ENCODE results near the gene PLCG2.
A peak's percentile ranks its signal among the peaks of the same experiment; 100 is the strongest.

PLCG2 gene

DNA sequence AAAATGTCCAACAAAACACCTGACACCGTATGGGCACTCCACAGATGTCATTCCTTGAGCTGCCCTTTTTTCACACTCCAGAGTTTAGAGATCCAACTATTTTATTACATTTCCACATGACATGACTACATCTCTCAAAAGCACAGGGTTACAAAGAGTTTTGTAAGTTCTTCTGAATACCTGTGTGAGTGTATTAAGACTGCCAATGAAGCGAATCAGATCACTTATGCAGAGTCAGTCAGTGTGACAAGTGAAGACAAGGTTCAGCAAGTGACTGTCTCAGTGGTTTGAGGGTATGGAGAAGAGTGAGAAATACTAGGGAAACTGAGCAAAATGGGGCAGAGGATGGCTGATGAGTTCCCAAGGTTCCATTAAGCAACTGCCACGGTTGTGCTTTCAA lies 223.7 kb downstream of the PLCG2 start:
- H2BK120ac ChIP-seq (ENCODE audit: low read depth, low read length) = no peak overlapping the region
- no peak overlapping the region for H2AK5ac ChIP-seq (ENCODE audit: low read depth, low read length)
- H4K8ac ChIP-seq (ENCODE audit: low read depth, low read length) = no peak overlapping the region
- no peak overlapping the region for H4K91ac ChIP-seq (ENCODE audit: low read depth, low read length, poor library complexity)
- H3K27me3 ChIP-seq (ENCODE audit: control insufficient read depth in 3 of 3, insufficient read depth in 3 of 3, low read depth in 1 of 3, low read length in 3 of 3) = no peaks in the 10 kb centered on the region
- H3K79me1 ChIP-seq (ENCODE audit: low read depth, low read length) = no peaks in the 10 kb centered on the region
- H3K4me3 ChIP-seq (ENCODE audit: low read length in 2 of 2) = no peak overlapping the region
- no peak overlapping the region for H2BK15ac ChIP-seq (ENCODE audit: low read length)
- peaks cover 0 to 4% of the 10 kb centered on the region in 2 donors for H3K9me3 ChIP-seq (replicated peaks in 1 of 2; ENCODE audit: control insufficient read depth in 2 of 2, insufficient read depth in 1 of 2, low read depth in 1 of 2, low read length in 2 of 2)
- H3K14ac ChIP-seq (ENCODE audit: low read length) = no peak overlapping the region
- no peak overlapping the region for H3K4me2 ChIP-seq (ENCODE audit: insufficient read depth, low read length, poor library complexity, severe bottlenecking)
- no peak overlapping the region for H3K18ac ChIP-seq (ENCODE audit: low read length)
- H3K4me1 ChIP-seq (ENCODE audit: control insufficient read depth in 2 of 2, insufficient read depth in 1 of 2, low read depth in 1 of 2, low read length in 2 of 2) = no peaks in the 10 kb centered on the region
- H2AFZ ChIP-seq (ENCODE audit: low read length) = no peak overlapping the region
- H3K36me3 ChIP-seq (replicated peaks in 1 of 2; ENCODE audit: control insufficient read depth in 2 of 2, insufficient read depth in 2 of 2, low read length in 2 of 2) = no peaks in the 10 kb centered on the region
- H2BK12ac ChIP-seq (ENCODE audit: low read length) = no peak overlapping the region
- no peak for DNase-seq (ENCODE audit: low spot score)
- no peak overlapping the region for H2BK5ac ChIP-seq (ENCODE audit: low read length)
- H3K27ac ChIP-seq (replicated peaks; ENCODE audit: low read length) = no peak overlapping the region
- no peak overlapping the region for H3K4ac ChIP-seq (ENCODE audit: low read length)
- no peak overlapping the region for H3K9ac ChIP-seq (ENCODE audit: low read depth, low read length, poor library complexity)
- no CpG with 5 or more reads among the region's 3 CpGs for WGBS, 2 donors (ENCODE audit: extremely low coverage in 2 of 2, insufficient read length in 2 of 2, insufficient replicate concordance in 1 of 2)
- H3K23ac ChIP-seq (ENCODE audit: low read depth, low read length, poor library complexity) = no peak overlapping the region

GRCh38 chr16:82004601-82005000 lies 225.5 kb downstream of the PLCG2 start:
- Histone ChIP-seq H3K9me3 (replicated peaks in 1 of 2; ENCODE audit: control insufficient read depth in 2 of 2, insufficient read depth in 1 of 2, low read depth in 1 of 2, low read length in 2 of 2) (peaks cover 7% of the 10 kb centered on the region in 2 donors), H3K23ac (ENCODE audit: low read depth, low read length, poor library complexity) (no peak overlapping the region), H3K4me2 (ENCODE audit: insufficient read depth, low read length, poor library complexity, severe bottlenecking) (no peak overlapping the region), H3K27me3 (ENCODE audit: control insufficient read depth in 3 of 3, insufficient read depth in 3 of 3, low read depth in 1 of 3, low read length in 3 of 3) (peaks cover 0 to 3% (median 0%) of the 10 kb centered on the region in 3 experiments), H2AFZ (ENCODE audit: low read length) (no peak overlapping the region), H3K79me1 (ENCODE audit: low read depth, low read length) (no peaks in the 10 kb centered on the region), H3K14ac (ENCODE audit: low read length) (no peak overlapping the region), H2BK12ac (ENCODE audit: low read length) (no peak overlapping the region), H2BK120ac (ENCODE audit: low read depth, low read length) (no peak overlapping the region), H3K27ac (replicated peaks; ENCODE audit: low read length) (no peak overlapping the region), H3K4me1 (ENCODE audit: control insufficient read depth in 2 of 2, insufficient read depth in 1 of 2, low read depth in 1 of 2, low read length in 2 of 2) (no peaks in the 10 kb centered on the region), H3K4ac (ENCODE audit: low read length) (no peak overlapping the region), H2BK15ac (ENCODE audit: low read length) (no peak overlapping the region), H3K9ac (ENCODE audit: low read depth, low read length, poor library complexity) (no peak overlapping the region), H3K36me3 (replicated peaks in 1 of 2; ENCODE audit: control insufficient read depth in 2 of 2, insufficient read depth in 2 of 2, low read length in 2 of 2) (no peaks in the 10 kb centered on the region), H3K18ac (ENCODE audit: low read length) (peak overlapping the region; percentile 70), H4K91ac (ENCODE audit: low read depth, low read length, poor library complexity) (no peak overlapping the region), H3K4me3 (ENCODE audit: low read length in 2 of 2) (no peak overlapping the region), H2BK5ac (ENCODE audit: low read length) (no peak overlapping the region), H4K8ac (ENCODE audit: low read depth, low read length) (no peak overlapping the region), H2AK5ac (ENCODE audit: low read depth, low read length) (no peak overlapping the region)
- no CpG with 5 or more reads among the region's 5 CpGs for WGBS, 2 donors (ENCODE audit: extremely low coverage in 2 of 2, insufficient read length in 2 of 2, insufficient replicate concordance in 1 of 2)
- no peak for DNase-seq (ENCODE audit: low spot score)

GRCh38 chr16:82005027-82005830 lies 226.1 kb downstream of the PLCG2 start:
- Histone ChIP-seq H2AFZ (ENCODE audit: low read length) (no peak overlapping the region), H3K9me3 (replicated peaks in 1 of 2; ENCODE audit: control insufficient read depth in 2 of 2, insufficient read depth in 1 of 2, low read depth in 1 of 2, low read length in 2 of 2) (peaks cover 7% of the 10 kb centered on the region in 2 donors), H3K14ac (ENCODE audit: low read length) (no peak overlapping the region), H2BK15ac (ENCODE audit: low read length) (no peak overlapping the region), H2AK5ac (ENCODE audit: low read depth, low read length) (no peak overlapping the region), H3K4ac (ENCODE audit: low read length) (no peak overlapping the region), H4K91ac (ENCODE audit: low read depth, low read length, poor library complexity) (no peak overlapping the region), H3K18ac (ENCODE audit: low read length) (no peak overlapping the region), H3K27ac (replicated peaks; ENCODE audit: low read length) (no peak overlapping the region), H2BK12ac (ENCODE audit: low read length) (no peak overlapping the region), H3K23ac (ENCODE audit: low read depth, low read length, poor library complexity) (no peak overlapping the region), H3K9ac (ENCODE audit: low read depth, low read length, poor library complexity) (no peak overlapping the region), H3K36me3 (replicated peaks in 1 of 2; ENCODE audit: control insufficient read depth in 2 of 2, insufficient read depth in 2 of 2, low read length in 2 of 2) (no peaks in the 10 kb centered on the region), H3K79me1 (ENCODE audit: low read depth, low read length) (no peaks in the 10 kb centered on the region), H3K4me3 (ENCODE audit: low read length in 2 of 2) (no peak overlapping the region), H3K27me3 (ENCODE audit: control insufficient read depth in 3 of 3, insufficient read depth in 3 of 3, low read depth in 1 of 3, low read length in 3 of 3) (peaks cover 0 to 3% (median 0%) of the 10 kb centered on the region in 3 experiments), H3K4me2 (ENCODE audit: insufficient read depth, low read length, poor library complexity, severe bottlenecking) (no peak overlapping the region), H2BK5ac (ENCODE audit: low read length) (no peak overlapping the region), H2BK120ac (ENCODE audit: low read depth, low read length) (no peak overlapping the region), H4K8ac (ENCODE audit: low read depth, low read length) (no peak overlapping the region), H3K4me1 (ENCODE audit: control insufficient read depth in 2 of 2, insufficient read depth in 1 of 2, low read depth in 1 of 2, low read length in 2 of 2) (no peaks in the 10 kb centered on the region)
- WGBS, 2 donors (ENCODE audit: extremely low coverage in 2 of 2, insufficient read length in 2 of 2, insufficient replicate concordance in 1 of 2) = no CpG with 5 or more reads among the region's 6 CpGs
- no peak for DNase-seq (ENCODE audit: low spot score)

- Histone ChIP-seq H3K79me1 (ENCODE audit: low read depth, low read length) (no peaks in the 10 kb centered on the region), H2BK5ac (ENCODE audit: low read length) (no peak overlapping the region), H2AFZ (ENCODE audit: low read length) (no peak overlapping the region), H3K14ac (ENCODE audit: low read length) (no peak overlapping the region), H3K4me1 (ENCODE audit: control insufficient read depth in 2 of 2, insufficient read depth in 1 of 2, low read depth in 1 of 2, low read length in 2 of 2) (no peaks in the 10 kb centered on the region), H3K27ac (replicated peaks; ENCODE audit: low read length) (no peak overlapping the region), H2BK15ac (ENCODE audit: low read length) (no peak overlapping the region), H4K91ac (ENCODE audit: low read depth, low read length, poor library complexity) (no peak overlapping the region), H3K4ac (ENCODE audit: low read length) (no peak overlapping the region), H3K27me3 (ENCODE audit: control insufficient read depth in 3 of 3, insufficient read depth in 3 of 3, low read depth in 1 of 3, low read length in 3 of 3) (peaks cover 0 to 3% (median 0%) of the 10 kb centered on the region in 3 experiments), H3K18ac (ENCODE audit: low read length) (no peak overlapping the region), H2BK120ac (ENCODE audit: low read depth, low read length) (no peak overlapping the region), H3K4me2 (ENCODE audit: insufficient read depth, low read length, poor library complexity, severe bottlenecking) (no peak overlapping the region), H3K9ac (ENCODE audit: low read depth, low read length, poor library complexity) (no peak overlapping the region), H3K4me3 (ENCODE audit: low read length in 2 of 2) (no peak overlapping the region), H3K9me3 (replicated peaks in 1 of 2; ENCODE audit: control insufficient read depth in 2 of 2, insufficient read depth in 1 of 2, low read depth in 1 of 2, low read length in 2 of 2) (peaks cover 7% of the 10 kb centered on the region in 2 donors), H3K23ac (ENCODE audit: low read depth, low read length, poor library complexity) (no peak overlapping the region), H3K36me3 (replicated peaks in 1 of 2; ENCODE audit: control insufficient read depth in 2 of 2, insufficient read depth in 2 of 2, low read length in 2 of 2) (no peaks in the 10 kb centered on the region), H2BK12ac (ENCODE audit: low read length) (no peak overlapping the region), H4K8ac (ENCODE audit: low read depth, low read length) (no peak overlapping the region), H2AK5ac (ENCODE audit: low read depth, low read length) (no peak overlapping the region)
- no peak for DNase-seq (ENCODE audit: low spot score)
- no CpG with 5 or more reads among the region's 5 CpGs for WGBS, 2 donors (ENCODE audit: extremely low coverage in 2 of 2, insufficient read length in 2 of 2, insufficient replicate concordance in 1 of 2)
Measured at GRCh38 chr16:82006036-82006435, 226.9 kb downstream of the PLCG2 start.

Data from neuronal stem cell (in vitro differentiated cells).